GM21381 (cell line): Measurements from ENCODE around the gene TRAPPC3.
"Not testable (repeated sequence)": the region's sequence is repeated elsewhere in the genome, so short reads cannot be mapped to it uniquely, and the experiment has no call there.

Experiments
- ATAC-seq: cut with Tn5 transposase; IDR thresholded peaks from one replicate; pipeline ENCODE4 v1.9.1; 2021; ENCODE audit warnings: mild to moderate bottlenecking, moderate library complexity; ENCODE audit not compliant: unreplicated experiment

Gene TRAPPC3

DNA sequence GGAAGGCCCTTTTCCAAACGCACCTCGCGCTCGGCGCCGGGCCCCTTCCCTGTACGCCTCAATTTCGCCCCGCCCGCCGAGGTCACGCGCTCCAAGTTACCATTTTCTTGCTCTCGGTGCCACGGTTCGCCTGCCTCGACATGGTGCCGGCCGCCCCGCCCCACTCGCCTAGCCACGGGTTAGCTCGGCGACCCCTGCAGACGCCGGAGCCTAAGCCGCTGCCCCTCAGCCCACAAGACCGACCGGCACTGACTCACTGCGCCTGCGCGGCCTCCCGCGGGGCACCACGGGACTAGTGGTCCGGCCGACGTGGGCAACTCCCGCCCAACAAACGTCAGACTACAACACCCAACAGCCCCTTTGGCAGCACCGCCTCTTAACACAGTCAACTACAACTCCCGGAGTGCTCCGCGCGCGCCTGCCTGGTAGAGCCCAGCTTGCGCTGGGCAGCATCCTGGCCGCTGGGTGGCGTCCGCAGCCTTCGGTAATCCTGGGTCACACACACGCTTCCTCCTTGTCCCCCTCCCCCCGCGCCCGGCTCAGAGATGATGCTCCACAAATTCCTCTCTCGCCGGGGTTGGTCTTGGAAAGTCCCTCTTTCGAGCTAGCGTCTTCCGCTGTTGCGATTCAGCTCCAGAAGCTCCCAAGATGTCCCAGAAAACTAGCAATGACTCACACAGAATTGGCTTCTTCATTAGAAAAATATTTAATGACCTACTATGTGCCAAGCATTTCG is at the start of gene TRAPPC3:
Gene TRAPPC3, minus strand, starts transcription at position 250 of the 736 bp plus-strand sequence. Its CDS starts 108 bp downstream, at position 142.
- peak; percentile 85 for ATAC-seq

DNA sequence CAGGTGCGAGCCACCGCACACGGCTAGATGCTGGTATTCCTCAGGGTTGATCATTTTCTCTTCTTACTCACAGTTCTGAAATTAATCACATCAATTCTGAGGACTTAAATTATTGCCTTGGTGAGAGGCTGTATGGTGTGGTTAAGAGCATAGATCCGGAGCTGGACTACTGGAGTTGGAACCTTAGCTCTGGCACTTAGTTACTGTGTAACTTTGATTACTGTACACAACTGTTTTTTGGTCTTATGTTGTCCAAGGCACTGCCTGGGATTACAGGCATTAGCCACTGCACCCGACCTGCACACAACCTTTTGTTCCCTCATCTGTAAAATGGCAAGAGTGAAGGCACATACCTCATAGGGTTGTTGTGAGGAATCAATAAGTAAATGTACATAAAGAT is 49.4 kb upstream of the TRAPPC3 start:
- ATAC-seq: no peak

DNA sequence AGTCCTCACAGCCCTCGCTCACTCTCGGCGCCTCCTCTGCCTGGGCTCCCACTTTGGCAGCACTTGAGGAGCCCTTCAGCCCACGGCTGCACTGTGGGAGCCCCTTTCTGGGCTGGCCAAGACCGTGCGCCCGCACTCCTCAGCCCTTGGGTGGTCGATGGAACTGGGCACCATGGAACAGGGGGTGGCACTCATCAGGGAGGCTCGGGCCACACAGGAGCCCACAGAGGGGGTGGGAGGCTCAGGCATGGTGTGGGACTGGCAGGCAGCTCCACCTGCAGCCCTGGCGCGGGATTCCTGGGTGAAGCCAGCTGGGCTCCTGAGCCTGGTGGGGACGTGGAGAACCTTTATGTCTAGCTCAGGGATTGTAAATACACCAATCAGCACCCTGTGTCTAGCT is 47.5 kb upstream of the TRAPPC3 start:
- ATAC-seq: not testable (repeated sequence)

- peak; percentile 83 for ATAC-seq
Observed at GRCh38 chr1:36187800-36188593, 38.7 kb upstream of the TRAPPC3 start.

DNA sequence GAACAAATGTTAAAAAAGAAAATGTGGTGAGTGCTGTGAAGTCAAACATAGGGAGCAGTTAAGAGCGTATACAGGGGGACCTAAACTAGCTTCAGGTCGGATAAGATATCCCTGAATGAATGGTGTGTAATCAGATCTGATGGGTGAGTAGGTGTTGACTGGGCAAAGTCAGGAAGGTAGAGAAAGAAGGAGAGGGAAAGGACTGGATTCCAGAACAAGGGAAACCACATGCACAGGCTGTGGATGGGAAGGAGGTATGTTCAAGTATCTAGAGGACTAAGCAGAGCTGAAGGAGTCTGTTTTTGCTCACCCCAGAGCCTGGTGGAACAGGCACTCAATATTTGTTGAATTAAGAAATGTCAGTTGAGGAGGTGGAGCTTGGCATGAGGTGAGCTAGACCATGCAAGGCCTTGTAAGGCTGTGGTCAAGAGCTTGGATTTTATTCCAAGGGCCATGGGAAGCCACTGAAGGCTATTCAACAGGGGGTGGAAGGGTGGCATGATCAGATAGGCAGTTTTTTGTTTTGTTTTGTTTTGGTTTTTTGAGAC is 34.1 kb upstream of the TRAPPC3 start:
- no peak for ATAC-seq

- no peak for ATAC-seq
Observed at GRCh38 chr1:36182734-36183133, 33.4 kb upstream of the TRAPPC3 start.

DNA sequence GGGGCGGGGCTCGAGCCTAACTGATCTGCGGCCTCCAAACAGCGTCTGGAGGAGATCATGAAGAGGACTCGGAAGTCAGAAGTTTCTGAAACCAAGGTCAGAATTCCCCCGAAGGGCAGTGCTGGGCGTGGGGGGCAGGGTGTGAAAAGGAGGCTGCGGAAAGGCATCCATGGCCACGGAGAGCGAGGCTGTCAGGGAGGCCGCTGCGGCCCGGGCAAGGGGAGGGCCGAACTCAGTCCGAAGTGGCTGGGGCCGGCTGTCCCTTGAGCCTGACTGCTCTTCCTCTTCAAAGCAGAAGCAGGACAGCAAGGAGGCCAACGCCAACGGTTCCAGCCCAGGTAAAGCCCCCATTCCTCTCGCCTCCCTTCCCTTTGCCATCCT is 29.9 kb upstream of the TRAPPC3 start:
- no peak for ATAC-seq

- ATAC-seq: no peak
Observed at GRCh38 chr1:36178471-36179219, 29.4 kb upstream of the TRAPPC3 start.

DNA sequence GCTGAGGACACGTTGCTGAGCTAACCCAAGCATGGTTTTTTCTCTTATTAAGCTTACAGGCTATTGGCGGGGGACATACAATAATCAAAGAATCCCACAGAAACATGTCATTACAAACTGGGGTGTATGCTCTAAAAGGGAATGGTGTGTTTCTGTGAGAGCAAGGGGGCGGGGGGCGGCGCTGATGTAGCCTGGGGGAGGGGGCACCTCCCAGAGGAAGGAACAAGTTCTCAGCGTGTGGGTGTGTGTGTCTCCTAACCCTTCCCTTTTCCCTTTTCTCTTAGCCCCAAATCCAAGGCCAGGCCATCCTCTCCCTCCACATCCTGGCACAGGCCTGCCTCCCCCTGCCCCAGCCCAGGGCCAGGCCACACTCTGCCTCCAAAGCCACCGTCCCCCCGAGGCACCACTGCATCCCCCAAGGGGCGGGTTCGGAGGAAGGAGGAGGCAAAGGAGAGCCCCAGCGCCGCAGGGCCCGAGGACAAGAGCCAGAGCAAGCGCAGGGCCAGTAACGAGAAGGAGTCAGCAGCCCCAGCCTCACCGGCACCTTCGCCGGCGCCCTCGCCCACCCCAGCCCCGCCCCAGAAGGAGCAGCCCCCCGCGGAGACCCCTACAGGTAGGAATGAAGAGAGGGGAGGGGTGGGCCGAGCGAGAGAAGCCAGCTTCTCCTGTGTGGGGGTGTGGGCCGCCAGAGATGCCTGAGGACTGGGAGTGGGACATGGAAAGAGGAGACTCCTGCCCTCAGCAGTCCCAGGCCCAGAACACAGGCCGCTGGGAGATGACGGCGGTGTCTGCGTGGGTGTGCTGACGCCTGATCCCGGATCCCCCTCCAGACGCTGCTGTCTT is 28.5 kb upstream of the TRAPPC3 start:
- ATAC-seq: no peak

GRCh38 chr1:36176106-36176949 is 27.0 kb upstream of the TRAPPC3 start:
- ATAC-seq: no peak

GRCh38 chr1:36175137-36176095 is 26.1 kb upstream of the TRAPPC3 start:
- no peak for ATAC-seq

GRCh38 chr1:36174713-36175112 is 25.4 kb upstream of the TRAPPC3 start:
- ATAC-seq: no peak

DNA sequence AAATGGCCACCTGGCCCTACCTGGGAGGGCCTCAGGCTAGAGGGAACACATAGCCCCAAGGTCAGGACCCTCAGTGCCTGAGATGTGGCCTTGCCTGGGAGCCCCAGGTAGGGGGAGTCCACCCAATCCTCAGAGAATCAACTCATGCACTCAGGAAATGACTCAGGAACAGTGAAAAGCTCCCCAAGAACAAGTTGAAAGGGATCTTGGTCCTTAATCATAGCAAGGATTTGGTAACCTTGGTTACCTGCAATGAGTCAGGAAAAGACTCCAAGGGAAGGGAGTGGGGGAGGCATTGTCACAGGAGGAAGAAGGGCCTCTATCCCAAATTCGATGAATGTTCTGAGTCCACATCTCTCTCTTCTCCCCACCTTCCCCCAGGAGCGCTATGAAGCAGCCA is 23.7 kb upstream of the TRAPPC3 start:
- ATAC-seq: no peak

DNA sequence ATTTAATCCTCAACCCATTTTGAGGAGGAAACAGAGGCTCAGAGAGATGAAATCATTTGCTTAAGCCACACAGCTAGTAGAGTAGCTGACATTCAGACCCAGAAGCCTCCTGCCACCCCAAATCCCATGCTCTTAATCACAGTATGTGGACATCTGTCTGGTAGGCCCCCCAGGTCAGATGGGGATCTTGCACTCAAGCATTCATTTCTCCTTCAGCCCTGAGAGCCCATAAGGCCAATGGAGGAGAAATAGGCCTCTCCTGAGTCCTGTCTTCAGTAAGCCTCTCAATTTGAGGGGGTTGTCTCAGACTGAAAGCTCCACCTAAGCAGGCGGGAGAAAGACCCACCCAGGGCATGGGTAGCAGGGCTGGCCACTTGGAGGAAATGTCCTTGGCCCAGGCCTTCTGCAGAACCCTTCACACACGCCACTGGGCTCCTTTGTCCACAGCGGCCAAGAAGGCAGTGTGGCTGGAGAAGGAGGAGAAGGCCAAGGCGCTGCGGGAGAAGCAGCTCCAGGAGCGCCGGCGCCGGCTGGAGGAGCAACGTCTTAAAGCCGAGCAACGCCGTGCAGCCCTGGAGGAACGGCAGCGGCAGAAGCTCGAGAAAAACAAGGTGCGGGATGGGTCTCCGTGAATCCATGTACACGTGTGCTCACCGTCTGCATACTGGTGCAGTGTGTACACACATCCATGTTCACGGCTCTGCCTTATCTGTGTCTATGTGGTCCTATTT is 22.9 kb upstream of the TRAPPC3 start:
- no peak for ATAC-seq

DNA sequence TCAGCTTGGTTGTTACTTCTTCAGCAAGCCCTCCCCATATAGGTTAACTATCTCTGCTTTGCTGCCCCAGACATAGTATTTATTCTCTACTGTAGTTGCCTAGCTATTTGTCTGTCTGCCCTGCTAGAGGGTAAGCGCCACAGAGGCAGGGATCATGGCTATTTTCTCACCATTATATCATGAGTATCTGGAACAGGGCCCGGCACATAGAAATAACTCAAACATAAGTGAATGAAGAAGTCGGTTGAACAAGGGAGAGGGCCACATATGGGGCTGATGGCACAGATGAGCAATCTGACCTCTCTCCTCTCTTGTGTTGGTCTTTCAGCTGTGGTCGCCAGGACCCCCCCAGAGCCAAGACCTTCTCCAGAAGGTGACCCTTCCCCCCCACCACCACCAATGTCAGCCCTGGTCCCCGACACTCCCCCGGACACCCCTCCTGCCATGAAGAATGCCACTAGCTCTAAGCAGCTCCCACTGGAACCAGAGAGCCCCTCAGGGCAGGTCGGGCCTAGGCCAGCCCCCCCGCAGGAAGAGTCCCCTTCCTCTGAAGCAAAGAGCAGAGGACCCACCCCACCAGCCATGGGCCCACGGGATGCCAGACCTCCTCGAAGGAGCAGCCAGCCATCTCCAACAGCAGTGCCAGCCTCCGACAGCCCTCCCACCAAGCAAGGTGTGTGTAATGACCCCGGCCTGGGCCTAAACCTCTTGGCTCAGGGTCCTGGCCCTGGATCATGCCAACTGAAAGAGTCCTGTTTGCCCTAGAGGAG is 21.5 kb upstream of the TRAPPC3 start:
- ATAC-seq: no peak

GRCh38 chr1:36168514-36168913 is 19.2 kb upstream of the TRAPPC3 start:
- no peak for ATAC-seq
